Stimulated activated CD8-positive, alpha-beta memory T cell treated with anti-CD3 and anti-CD28 coated beads, Interleukin-12 subunit alpha, Interleukin-12 subunit beta, amount 100 ng/mL, for 24 hours (primary cell): ENCODE results near the gene PRPSAP2.

ENCODE experiments used
- DNase-seq: peaks from one replicate; pipeline ENCODE4 v3.0.0-alpha.2; 2020; ENCODE audit errors: extremely low read depth

The PRPSAP2 gene

GRCh38 chr17:18961634-18962493 is 103.9 kb downstream of the PRPSAP2 start:
- DNase-seq = no peak

- no peak for DNase-seq
These were observed 104.5 kb downstream of the PRPSAP2 start for GRCh38 chr17:18962494-18962815.

GRCh38 chr17:18963126-18964017 is 105.4 kb downstream of the PRPSAP2 start:
- DNase-seq = no peak

GRCh38 chr17:18964018-18964351 is 106.1 kb downstream of the PRPSAP2 start:
- no peak for DNase-seq

GRCh38 chr17:18964550-18964949 is 106.6 kb downstream of the PRPSAP2 start:
- no peak for DNase-seq

- DNase-seq = no peak
These were observed 107.8 kb downstream of the PRPSAP2 start for GRCh38 chr17:18965530-18966236.

- DNase-seq = no peak
These were observed 109.1 kb downstream of the PRPSAP2 start for GRCh38 chr17:18966831-18967624.

- no peak for DNase-seq
These were observed 110.0 kb downstream of the PRPSAP2 start for GRCh38 chr17:18967916-18968315.

GRCh38 chr17:18968345-18968744 is 110.4 kb downstream of the PRPSAP2 start:
- DNase-seq = no peak

GRCh38 chr17:18968945-18969887 is 111.3 kb downstream of the PRPSAP2 start:
- DNase-seq = no peak

- DNase-seq = no peak
These were observed 112.9 kb downstream of the PRPSAP2 start for GRCh38 chr17:18970582-18971480.

- no peak for DNase-seq
These were observed 113.9 kb downstream of the PRPSAP2 start for GRCh38 chr17:18971801-18972200.

GRCh38 chr17:18974407-18975149 is 116.6 kb downstream of the PRPSAP2 start:
- no peak for DNase-seq

- no peak for DNase-seq
These were observed 117.7 kb downstream of the PRPSAP2 start for GRCh38 chr17:18975597-18975996.

GRCh38 chr17:18976201-18976600 is 118.3 kb downstream of the PRPSAP2 start:
- no peak for DNase-seq

GRCh38 chr17:18977021-18977420 is 119.1 kb downstream of the PRPSAP2 start:
- DNase-seq = no peak

GRCh38 chr17:18977646-18978045 is 119.7 kb downstream of the PRPSAP2 start:
- DNase-seq = no peak

- DNase-seq = no peak
These were observed 120.1 kb downstream of the PRPSAP2 start for GRCh38 chr17:18978050-18978449.

GRCh38 chr17:18978655-18979054 is 120.7 kb downstream of the PRPSAP2 start:
- no peak for DNase-seq
